ENCODE results near the gene PHF2. TPM values are rescaled to one million over a fixed set of nuclear protein-coding genes. Genes with fewer than 3 reads are reported as not detected.

PHF2 gene
- total RNA-seq, 2 experiments from 2014 or later = 20.6 to 23.7 TPM

DNA sequence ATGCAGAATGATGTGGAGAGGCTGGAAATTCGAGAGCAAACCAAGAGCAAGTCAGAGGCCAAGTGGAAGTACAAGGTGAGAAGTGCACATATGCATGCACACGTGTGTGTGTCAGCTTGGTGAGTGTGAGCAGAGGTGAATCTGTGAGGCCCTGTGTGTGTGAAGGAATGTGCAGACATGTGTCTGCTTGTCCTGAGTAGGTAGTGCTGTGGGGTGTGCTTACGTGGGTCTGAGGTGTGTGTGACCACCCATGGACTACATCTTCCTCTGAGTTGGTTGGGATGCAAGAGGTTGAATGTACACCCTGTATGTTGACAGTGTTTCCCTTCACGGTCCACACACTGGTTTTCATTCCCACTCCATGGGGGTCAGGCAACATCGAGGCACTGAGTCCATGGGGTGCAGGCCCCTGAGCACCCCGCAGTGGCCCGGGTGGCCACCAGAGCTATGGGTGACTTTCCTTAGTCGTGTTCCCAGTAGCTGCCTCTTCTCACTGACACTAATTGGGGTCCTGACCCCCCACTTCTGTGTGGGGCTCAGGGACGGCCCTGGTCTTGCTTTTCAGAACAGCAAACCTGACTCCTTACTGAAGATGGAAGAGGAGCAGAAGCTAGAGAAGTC, 86.7 kb downstream of the PHF2 start:
- Histone ChIP-seq H3K4me2 (ENCODE audit: low read length) (no peak overlapping the region), H2AFZ (ENCODE audit: low read length) (no peak overlapping the region), H3K36me3 (ENCODE audit: insufficient read depth, low read length) (no peaks in the 10 kb centered on the region), H3K9me3 (ENCODE audit: low read length) (no peaks in the 10 kb centered on the region), H4K20me1 (ENCODE audit: insufficient read depth, low read length) (no peaks in the 10 kb centered on the region), H3K27ac (ENCODE audit: low read depth, low read length, poor library complexity, severe bottlenecking) (no peak overlapping the region), H3K79me2 (ENCODE audit: insufficient read depth, low read depth, low read length) (no peaks in the 10 kb centered on the region), H3K4me1 (ENCODE audit: insufficient read depth, low read length, poor library complexity, severe bottlenecking) (no peaks in the 10 kb centered on the region), H3K4me3 (ENCODE audit: low read depth, low read length, poor library complexity, severe bottlenecking) (no peak overlapping the region), H3K9me2 (ENCODE audit: insufficient read depth, low read length) (no peaks in the 10 kb centered on the region)
- no peak for TF ChIP-seq EZH2phosphoT487 (IDR thresholded peaks at IDR 0.05; ENCODE audit: borderline replicate concordance, low read depth, low read length)
- TF ChIP-seq, protein P1, sequence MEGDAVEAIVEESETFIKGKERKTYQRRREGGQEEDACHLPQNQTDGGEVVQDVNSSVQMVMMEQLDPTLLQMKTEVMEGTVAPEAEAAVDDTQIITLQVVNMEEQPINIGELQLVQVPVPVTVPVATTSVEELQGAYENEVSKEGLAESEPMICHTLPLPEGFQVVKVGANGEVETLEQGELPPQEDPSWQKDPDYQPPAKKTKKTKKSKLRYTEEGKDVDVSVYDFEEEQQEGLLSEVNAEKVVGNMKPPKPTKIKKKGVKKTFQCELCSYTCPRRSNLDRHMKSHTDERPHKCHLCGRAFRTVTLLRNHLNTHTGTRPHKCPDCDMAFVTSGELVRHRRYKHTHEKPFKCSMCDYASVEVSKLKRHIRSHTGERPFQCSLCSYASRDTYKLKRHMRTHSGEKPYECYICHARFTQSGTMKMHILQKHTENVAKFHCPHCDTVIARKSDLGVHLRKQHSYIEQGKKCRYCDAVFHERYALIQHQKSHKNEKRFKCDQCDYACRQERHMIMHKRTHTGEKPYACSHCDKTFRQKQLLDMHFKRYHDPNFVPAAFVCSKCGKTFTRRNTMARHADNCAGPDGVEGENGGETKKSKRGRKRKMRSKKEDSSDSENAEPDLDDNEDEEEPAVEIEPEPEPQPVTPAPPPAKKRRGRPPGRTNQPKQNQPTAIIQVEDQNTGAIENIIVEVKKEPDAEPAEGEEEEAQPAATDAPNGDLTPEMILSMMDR (conservative IDR thresholded peaks at IDR 0.05; ENCODE audit: low read length) = no peak
- ChIA-PET CTCF (ENCODE audit: unreplicated experiment) (no interaction called here), POLR2A (interaction anchor here (0.7 kb wide), 1 partner anchor 16 kb away, joined by 6 read pairs; no protein-coding TSS in a partner anchor)
- no TSS peak for BruUV-seq (replicated peaks)
- no peak for DNase-seq (ENCODE audit: low spot score)
- intact Hi-C loops (cut with micrococcal nuclease; ENCODE audit: unreplicated experiment) = no loop called here

DNA sequence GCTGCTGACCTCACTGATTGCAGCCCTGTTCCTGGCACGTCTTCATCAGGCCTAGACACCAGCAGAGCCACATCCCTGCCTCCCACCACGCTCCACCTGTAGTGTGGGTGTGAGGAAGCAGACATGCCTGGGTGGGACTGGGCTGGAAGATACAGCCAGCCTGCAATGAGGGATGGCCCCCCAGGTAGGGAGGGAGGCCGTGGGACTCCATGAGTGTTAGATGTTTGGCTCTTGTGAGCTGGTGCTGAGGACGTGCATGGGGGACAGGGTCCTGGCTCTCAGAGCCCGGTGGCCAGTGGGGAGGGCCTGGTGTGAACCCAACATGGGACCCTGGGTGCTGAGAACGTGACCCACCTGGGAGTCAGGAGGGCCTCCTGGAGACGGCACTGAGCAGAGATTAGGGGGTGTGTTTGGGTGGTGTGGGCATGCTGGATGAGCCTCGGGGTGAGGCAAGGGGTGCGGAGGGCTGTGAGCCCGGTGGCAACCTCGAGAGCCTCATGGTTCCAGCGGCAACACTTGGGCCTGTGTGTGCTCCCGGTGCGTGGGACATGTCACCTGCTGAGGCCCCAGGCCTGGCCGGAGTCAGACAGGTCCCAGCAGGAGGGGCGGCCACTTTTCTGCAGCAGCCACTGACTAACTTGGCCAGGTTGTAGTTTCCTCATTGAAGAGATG, 87.6 kb downstream of the PHF2 start:
- TF ChIP-seq, protein P1 (conservative IDR thresholded peaks at IDR 0.05; ENCODE audit: low read length) = no peak
- no peak for TF ChIP-seq EZH2phosphoT487 (IDR thresholded peaks at IDR 0.05; ENCODE audit: borderline replicate concordance, low read depth, low read length)
- DNase-seq (ENCODE audit: low spot score) = no peak
- no peak overlapping the region for H3K4me3 ChIP-seq (ENCODE audit: low read depth, low read length, poor library complexity, severe bottlenecking)
- no peaks in the 10 kb centered on the region for H3K9me3 ChIP-seq (ENCODE audit: low read length)
- no peaks in the 10 kb centered on the region for H3K36me3 ChIP-seq (ENCODE audit: insufficient read depth, low read length)
- H3K9me2 ChIP-seq (ENCODE audit: insufficient read depth, low read length) = no peaks in the 10 kb centered on the region
- H3K79me2 ChIP-seq (ENCODE audit: insufficient read depth, low read depth, low read length) = no peaks in the 10 kb centered on the region
- ChIA-PET POLR2A (no interaction called here), CTCF (ENCODE audit: unreplicated experiment) (no interaction called here)
- H3K4me2 ChIP-seq (ENCODE audit: low read length) = no peak overlapping the region
- H2AFZ ChIP-seq (ENCODE audit: low read length) = no peak overlapping the region
- no peaks in the 10 kb centered on the region for H4K20me1 ChIP-seq (ENCODE audit: insufficient read depth, low read length)
- H3K27ac ChIP-seq (ENCODE audit: low read depth, low read length, poor library complexity, severe bottlenecking) = no peak overlapping the region
- intact Hi-C loops (cut with micrococcal nuclease; ENCODE audit: unreplicated experiment) = no loop called here
- BruUV-seq (replicated peaks) = no TSS peak
- H3K4me1 ChIP-seq (ENCODE audit: insufficient read depth, low read length, poor library complexity, severe bottlenecking) = no peaks in the 10 kb centered on the region

DNA sequence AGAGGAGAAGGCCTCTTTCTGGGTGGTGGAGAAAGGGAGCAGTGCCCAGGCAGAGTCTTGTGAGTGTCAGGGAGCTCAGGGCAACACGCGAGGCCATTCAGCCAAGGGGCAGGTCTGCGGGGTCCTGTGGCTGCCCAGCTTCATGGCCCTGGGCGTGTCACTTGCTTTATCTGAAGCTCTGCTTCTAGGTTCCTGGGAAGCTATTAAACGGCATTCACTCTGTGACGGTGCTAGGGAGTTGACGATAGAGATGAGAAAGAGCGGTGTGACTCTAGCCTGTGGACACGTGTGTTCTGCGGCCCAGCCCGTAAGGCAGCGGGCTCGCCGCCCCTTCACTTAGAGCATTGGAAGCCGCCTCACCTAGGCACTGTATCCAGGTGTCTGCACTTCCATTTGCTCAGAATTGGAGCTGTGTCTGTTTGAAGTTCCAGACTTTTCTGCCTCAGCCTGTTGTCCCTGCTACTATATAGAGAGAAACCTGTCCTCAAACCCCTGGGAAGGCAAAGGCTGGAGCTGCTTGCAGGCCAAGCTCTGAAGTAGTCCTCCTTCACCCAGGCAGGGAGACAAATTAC, 88.3 kb downstream of the PHF2 start:
- Histone ChIP-seq H3K9me3 (ENCODE audit: low read length) (no peaks in the 10 kb centered on the region), H3K27ac (ENCODE audit: low read depth, low read length, poor library complexity, severe bottlenecking) (no peak overlapping the region), H4K20me1 (ENCODE audit: insufficient read depth, low read length) (no peaks in the 10 kb centered on the region), H3K4me1 (ENCODE audit: insufficient read depth, low read length, poor library complexity, severe bottlenecking) (no peaks in the 10 kb centered on the region), H3K79me2 (ENCODE audit: insufficient read depth, low read depth, low read length) (no peaks in the 10 kb centered on the region), H3K36me3 (ENCODE audit: insufficient read depth, low read length) (no peaks in the 10 kb centered on the region), H3K4me3 (ENCODE audit: low read depth, low read length, poor library complexity, severe bottlenecking) (no peak overlapping the region), H2AFZ (ENCODE audit: low read length) (no peak overlapping the region), H3K9me2 (ENCODE audit: insufficient read depth, low read length) (no peaks in the 10 kb centered on the region), H3K4me2 (ENCODE audit: low read length) (no peak overlapping the region)
- BruUV-seq (replicated peaks) = no TSS peak
- ChIA-PET CTCF (ENCODE audit: unreplicated experiment) (no interaction called here), POLR2A (no interaction called here)
- DNase-seq (ENCODE audit: low spot score) = no peak
- no peak for TF ChIP-seq EZH2phosphoT487 (IDR thresholded peaks at IDR 0.05; ENCODE audit: borderline replicate concordance, low read depth, low read length)
- TF ChIP-seq, protein P1 (conservative IDR thresholded peaks at IDR 0.05; ENCODE audit: low read length) = no peak
- intact Hi-C loops (cut with micrococcal nuclease; ENCODE audit: unreplicated experiment) = no loop called here
